Left lobe of liver (tissue), 2 donors: Measurements from ENCODE around the gene TF. TPM values are rescaled to one million over a fixed set of nuclear protein-coding genes. Genes with fewer than 3 reads are reported as not detected.
"Not testable (repeated sequence)": the region's sequence is repeated elsewhere in the genome, so short reads cannot be mapped to it uniquely, and the experiment has no call there.

Source experiments
- ATAC-seq: fragments of 200-7000 bp; cut with Tn5 transposase; one replicate; pipeline ENCODE4 v1.9.1; 2020; ENCODE audit warnings: mild to moderate bottlenecking, moderate library complexity
- DNase-seq: peaks from one replicate; pipeline ENCODE4 v3.0.0-alpha.2; 2020; ENCODE audit warnings: low spot score
- total RNA-seq: library from RNA; stranded (reverse); gene quantifications from one replicate; pipeline ENCODE4 v1.2.1, GENCODE V29; 2021
- donor health status: DM: no; HTN: no; CAD: no; lungs with moderate emphysema.
- donor health status: DM: no; HTN: yes; CAD: no.

TF gene
- total RNA-seq = 25,131 TPM

- DNase-seq = peak; percentile 95
Measured at GRCh38 chr3:133745981-133746711, at the start of gene TF. TSS of gene TF (plus strand) at chr3:133746393. CDS start at chr3:133746441, 48 bp downstream.

GRCh38 chr3:133697960-133698359 is 48.2 kb upstream of the TF start:
- ATAC-seq (no peak), DNase-seq (no peak)

More at GRCh38 chr3:133745981-133746711, at the start of gene TF:
- ATAC-seq = peak; percentile 67

GRCh38 chr3:133699467-133699866 is 46.7 kb upstream of the TF start:
- DNase-seq (no peak), ATAC-seq (no peak)

- ATAC-seq = no peak
- DNase-seq = no peak
Measured at GRCh38 chr3:133699903-133700302, 46.3 kb upstream of the TF start.

- no peak for ATAC-seq
Measured at GRCh38 chr3:133700351-133700750, 45.8 kb upstream of the TF start.

GRCh38 chr3:133701435-133702358 is 44.5 kb upstream of the TF start:
- DNase-seq = no peak
- no peak for ATAC-seq

More at GRCh38 chr3:133700351-133700750, 45.8 kb upstream of the TF start:
- no peak for DNase-seq

GRCh38 chr3:133703915-133704314 is 42.3 kb upstream of the TF start:
- no peak for DNase-seq
- ATAC-seq = peak; percentile 60

GRCh38 chr3:133706033-133706432 is 40.2 kb upstream of the TF start:
- ATAC-seq (no peak), DNase-seq (no peak)

GRCh38 chr3:133709139-133709750 is 36.9 kb upstream of the TF start:
- DNase-seq (no peak), ATAC-seq (no peak)

- DNase-seq = no peak
- no peak for ATAC-seq
Measured at GRCh38 chr3:133711013-133711412, 35.2 kb upstream of the TF start.

GRCh38 chr3:133712017-133712416 is 34.2 kb upstream of the TF start:
- DNase-seq (peak; percentile 59), ATAC-seq (peak; percentile 96)

GRCh38 chr3:133713347-133713746 is 32.8 kb upstream of the TF start:
- DNase-seq = no peak
- ATAC-seq = no peak

- ATAC-seq (no peak), DNase-seq (no peak)
Measured at GRCh38 chr3:133717424-133717823, 28.8 kb upstream of the TF start.

- ATAC-seq (no peak), DNase-seq (no peak)
Measured at GRCh38 chr3:133722935-133723334, 23.3 kb upstream of the TF start.

GRCh38 chr3:133730993-133731392 is 15.2 kb upstream of the TF start:
- DNase-seq = peak; percentile 76
- ATAC-seq = peak; percentile 75

GRCh38 chr3:133732231-133732630 is 14.0 kb upstream of the TF start:
- ATAC-seq = peak; percentile 44
- not testable (repeated sequence) for DNase-seq

- DNase-seq = peak; percentile 91
- peak; percentile 76 for ATAC-seq
Measured at GRCh38 chr3:133733226-133733625, 13.0 kb upstream of the TF start.

GRCh38 chr3:133734305-133734704 is 11.9 kb upstream of the TF start:
- ATAC-seq (peak; percentile 46), DNase-seq (no peak)

GRCh38 chr3:133742351-133743091 is 3.7 kb upstream of the TF start:
- ATAC-seq (peak; percentile 63), DNase-seq (peak; percentile 84)

GRCh38 chr3:133744241-133744640 is 2.0 kb upstream of the TF start:
- peak; percentile 55 for DNase-seq
- ATAC-seq = no peak

- no peak for DNase-seq
- ATAC-seq = no peak
Measured at GRCh38 chr3:133745108-133745507, 1.1 kb upstream of the TF start.
